Fibroblast of skin of abdomen (primary cell): ENCODE data around the gene B4GALNT4.
"Not testable (repeated sequence)": the region's sequence is repeated elsewhere in the genome, so short reads cannot be mapped to it uniquely, and the experiment has no call there.

Experiments used
- DNase-seq: peaks from one replicate; pipeline ENCODE4 v3.0.0-alpha.2; 2013

The B4GALNT4 gene

DNA sequence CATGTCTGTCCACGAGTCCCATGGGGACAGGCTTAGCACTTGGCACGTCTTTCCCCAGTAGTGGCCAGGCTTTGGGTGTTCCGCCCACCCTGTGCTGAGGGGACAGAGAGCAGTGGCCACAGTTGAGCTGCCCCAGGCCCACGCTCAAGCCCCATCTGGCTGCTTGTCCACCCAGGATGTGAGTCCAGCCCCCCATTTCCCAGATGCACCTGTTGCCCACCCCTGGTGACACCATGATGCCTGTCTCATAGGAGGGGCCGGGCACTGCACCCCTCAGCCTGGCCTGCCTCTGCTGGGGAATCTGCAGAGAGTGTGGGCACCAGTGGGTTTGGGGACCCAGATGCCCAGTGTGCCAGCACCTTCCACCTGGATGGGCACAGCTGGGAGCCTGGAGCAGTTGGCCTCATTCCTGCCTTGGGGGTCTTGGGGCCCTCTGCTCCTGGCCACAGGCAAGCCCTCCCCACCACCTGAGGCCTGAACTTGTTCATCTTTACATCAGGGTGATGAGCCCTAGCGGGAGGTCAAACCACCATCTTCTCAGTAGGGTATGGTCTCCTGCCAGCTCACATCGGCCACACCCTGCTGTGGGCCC, 39.8 kb downstream of the B4GALNT4 start:
- DNase-seq: no peak

GRCh38 chr11:409600-410483, 40.5 kb downstream of the B4GALNT4 start:
- DNase-seq: no peak

- not testable (repeated sequence) for DNase-seq
Observed at GRCh38 chr11:410711-411110, 41.4 kb downstream of the B4GALNT4 start.

- DNase-seq: not testable (repeated sequence)
Observed at GRCh38 chr11:411520-411919, 42.2 kb downstream of the B4GALNT4 start.

DNA sequence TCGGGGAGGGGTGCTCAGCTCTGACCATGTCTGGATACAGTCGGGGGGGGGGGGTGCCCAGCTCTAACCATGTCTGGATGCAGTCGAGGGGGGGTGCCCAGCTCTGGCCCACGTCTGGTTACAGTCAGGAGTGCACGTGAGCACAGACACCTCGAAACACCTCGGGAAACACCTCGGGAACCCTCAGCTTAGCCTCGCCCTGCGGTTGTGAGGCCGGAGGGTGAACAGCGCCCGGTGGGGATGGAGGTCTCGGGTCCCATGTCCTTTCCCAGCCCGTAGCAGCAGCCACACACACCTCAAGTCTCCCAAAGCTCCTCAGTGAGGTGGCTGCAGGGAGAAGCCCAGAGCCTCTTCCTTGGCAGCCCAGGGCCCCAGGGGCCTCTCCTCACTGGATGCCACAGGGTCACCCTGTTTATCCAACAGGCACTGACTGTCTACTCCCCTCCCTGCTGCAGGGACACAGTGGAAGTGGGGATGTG, 43.4 kb downstream of the B4GALNT4 start:
- no peak for DNase-seq

GRCh38 chr11:413120-414081, 44.1 kb downstream of the B4GALNT4 start:
- DNase-seq: no peak

GRCh38 chr11:414318-414857, 45.1 kb downstream of the B4GALNT4 start:
- no peak for DNase-seq

DNA sequence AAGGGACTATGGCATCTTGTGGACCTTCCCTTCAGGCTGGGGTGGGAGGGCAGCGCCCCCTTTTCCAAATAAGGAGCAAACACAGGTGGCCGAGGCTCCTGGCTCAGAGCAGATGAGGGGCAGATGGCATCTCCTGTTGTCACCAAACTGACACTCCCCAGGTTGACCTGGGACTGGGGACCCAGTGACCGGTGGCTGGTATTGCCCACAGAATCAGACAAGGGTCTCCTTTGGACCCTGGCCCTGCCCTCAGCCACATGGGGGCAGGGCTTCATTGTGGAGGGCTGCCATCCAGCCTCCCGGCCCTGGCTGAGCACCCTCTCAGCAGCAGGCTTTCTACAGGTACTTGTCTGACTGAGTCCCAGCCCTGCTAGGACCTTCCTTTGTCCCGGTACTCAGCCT, 46.3 kb downstream of the B4GALNT4 start:
- DNase-seq: no peak

- DNase-seq: no peak
Observed at GRCh38 chr11:416051-416756, 46.9 kb downstream of the B4GALNT4 start.

GRCh38 chr11:416757-417621, 47.7 kb downstream of the B4GALNT4 start:
- DNase-seq: no peak

GRCh38 chr11:417652-418342, 48.5 kb downstream of the B4GALNT4 start:
- no peak for DNase-seq

GRCh38 chr11:418343-419247, 49.3 kb downstream of the B4GALNT4 start:
- no peak for DNase-seq

DNA sequence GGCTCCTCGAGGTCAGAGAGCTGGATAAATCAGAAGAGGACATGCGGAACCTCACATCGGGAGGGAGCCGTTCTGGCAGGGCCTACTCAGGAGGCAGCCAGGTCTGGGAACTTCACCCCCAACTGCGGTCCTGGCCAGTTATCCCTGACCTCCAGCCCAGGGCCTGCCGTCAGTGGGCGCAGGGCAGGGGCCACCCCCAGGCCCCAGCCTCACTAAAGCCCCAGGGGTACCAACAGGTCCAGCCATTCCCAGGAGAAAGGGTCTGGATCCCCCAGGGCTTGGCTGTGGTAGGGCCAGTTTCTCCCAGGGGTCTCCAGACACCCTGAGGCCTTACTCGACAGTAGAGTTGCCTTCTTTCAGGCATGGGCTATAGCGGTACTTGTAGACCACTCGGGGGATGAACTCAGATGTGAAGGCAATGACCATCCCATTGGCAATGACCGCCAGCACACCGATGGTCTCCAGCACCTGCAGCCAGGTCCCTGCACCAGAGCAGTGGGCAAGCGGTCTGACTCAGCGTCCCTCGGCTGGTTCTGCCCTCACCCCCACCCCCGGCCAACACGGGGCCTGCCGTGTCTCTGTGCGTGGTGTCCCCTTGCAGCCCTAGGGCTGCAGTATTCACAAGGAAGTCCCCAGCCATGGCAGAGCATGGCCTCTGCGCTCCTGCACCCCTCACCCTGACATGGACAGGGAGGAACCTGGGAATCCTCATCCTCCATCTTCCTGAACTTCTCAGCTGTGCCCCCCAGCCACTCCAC, 50.1 kb downstream of the B4GALNT4 start:
- DNase-seq: no peak

GRCh38 chr11:420054-420910, 51.0 kb downstream of the B4GALNT4 start:
- DNase-seq: no peak

DNA sequence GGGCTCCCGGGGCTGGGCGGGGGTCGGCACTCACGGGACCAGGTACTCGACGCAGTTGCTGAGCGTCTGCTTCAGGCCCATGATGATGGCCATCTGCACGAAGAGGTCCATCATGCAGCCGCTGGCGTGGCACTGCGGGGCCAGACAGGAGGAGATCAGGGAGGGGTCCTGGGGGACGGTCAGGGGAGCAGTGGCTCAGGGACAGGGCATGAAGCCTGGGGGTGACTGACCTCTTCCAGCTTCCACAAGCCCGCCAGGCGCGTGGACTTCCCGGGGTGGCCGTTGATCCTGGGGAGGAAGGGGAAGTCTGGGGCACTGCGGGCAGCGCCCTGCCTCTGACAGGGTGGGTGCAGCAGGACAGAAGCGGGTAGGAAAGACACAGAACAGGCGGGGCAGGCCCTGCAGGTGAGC, 51.6 kb downstream of the B4GALNT4 start:
- DNase-seq: no peak

- no peak for DNase-seq
Observed at GRCh38 chr11:422249-422656, 53.0 kb downstream of the B4GALNT4 start.

DNA sequence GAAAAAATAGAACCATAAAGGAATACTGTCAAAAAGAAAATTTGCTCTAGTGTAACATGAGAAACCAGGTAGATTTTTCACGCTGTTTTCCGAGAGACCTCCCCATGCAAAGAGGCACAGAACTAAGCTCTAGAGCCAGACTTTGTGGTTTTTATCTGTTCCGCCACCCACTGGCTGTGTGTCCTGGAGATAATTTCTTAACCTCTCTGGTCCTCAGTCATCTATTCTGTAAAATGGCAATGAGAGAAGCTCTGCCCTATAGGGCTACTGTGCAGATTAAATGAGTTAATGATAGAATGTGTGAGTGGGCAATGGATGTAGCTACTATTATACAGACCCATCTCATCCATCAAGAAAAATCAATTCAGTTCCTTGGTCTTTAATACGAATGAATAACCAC, 54.9 kb downstream of the B4GALNT4 start:
- DNase-seq: no peak
